HG02884 (cell line): ENCODE data around the gene TRPM3.

Experiments
- ATAC-seq: cut with Tn5 transposase; IDR thresholded peaks from one replicate; pipeline ENCODE4 v1.9.1; 2021; ENCODE audit warnings: mild to moderate bottlenecking, moderate library complexity; ENCODE audit not compliant: unreplicated experiment

The TRPM3 gene

GRCh38 chr9:70951749-70952727, 169.4 kb downstream of the TRPM3 start:
- ATAC-seq: no peak

DNA sequence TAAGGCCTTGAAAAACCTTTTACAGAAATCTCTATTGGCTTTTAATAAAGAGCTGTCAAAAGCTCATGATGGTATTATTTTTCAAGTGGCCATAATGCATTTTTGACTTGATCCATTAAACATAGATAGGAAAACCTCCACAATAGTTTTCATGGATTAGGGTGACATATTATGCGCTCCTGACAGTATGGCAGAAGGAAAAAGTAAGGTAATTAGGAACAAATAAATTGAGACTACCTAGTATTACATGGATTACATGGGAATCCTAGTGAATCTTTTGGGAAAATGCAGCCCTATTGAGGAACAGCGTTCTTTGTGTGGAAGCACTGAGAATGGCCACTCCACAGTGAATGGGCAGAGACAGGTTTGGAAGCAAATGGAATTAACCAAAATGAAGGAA, 171.2 kb downstream of the TRPM3 start:
- ATAC-seq: no peak

DNA sequence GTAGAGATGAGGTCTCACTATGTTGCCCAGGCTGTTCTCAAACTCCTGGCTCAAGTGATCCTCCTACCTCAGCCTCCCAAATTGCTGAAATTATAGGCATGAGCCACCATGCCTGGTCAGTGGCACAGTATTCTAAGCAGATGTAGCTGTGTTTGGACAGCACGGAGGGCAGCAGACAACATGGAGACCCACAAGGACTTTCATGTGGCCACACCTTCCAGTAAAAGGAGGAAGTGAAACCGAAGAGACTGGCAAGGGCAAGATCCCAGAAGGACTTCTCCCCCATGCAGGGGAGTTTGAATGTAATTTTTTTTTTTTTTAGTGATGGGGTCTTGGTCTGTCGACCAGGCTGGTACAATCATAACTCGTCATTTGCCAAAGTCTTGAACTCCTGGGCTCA, 172.2 kb downstream of the TRPM3 start:
- no peak for ATAC-seq

DNA sequence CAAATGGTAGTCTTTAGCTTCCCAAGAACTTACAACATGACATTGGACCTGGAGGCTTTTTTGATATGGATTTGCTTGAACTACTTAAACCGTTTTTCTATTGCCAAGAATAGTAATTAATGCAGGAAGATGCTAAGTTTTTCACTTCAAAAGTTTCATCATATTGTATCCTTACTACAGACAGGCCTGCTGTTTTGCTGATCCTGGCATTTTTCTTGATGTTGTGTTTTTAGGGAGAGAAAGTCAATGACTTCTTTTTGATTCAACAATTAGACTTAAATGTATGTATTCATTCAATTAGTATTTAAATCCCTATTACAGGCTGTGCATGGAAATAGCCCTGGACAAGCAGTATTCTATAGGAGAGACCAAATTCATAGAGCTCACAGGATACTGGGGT, 172.7 kb downstream of the TRPM3 start:
- ATAC-seq: no peak

GRCh38 chr9:70947511-70947910, 173.9 kb downstream of the TRPM3 start:
- ATAC-seq: no peak

DNA sequence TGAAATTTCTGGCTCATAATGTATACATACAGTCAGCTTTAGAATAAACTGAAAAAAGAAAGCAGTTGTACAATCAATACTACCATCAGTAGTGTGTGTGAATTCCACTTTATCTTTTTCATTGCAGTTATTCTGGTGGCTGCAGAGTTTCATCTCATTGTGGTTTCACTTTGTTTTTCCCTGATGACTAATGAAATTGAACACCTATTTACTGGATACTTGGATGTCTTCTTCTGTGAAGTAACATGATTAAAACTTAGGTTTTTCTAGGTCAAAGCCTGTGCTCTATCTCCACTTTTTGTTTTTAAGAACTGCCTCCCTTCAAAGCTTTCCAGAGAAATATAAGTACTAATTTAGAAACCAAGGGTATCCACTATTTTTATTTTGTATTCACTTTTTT, 174.3 kb downstream of the TRPM3 start:
- ATAC-seq: no peak

DNA sequence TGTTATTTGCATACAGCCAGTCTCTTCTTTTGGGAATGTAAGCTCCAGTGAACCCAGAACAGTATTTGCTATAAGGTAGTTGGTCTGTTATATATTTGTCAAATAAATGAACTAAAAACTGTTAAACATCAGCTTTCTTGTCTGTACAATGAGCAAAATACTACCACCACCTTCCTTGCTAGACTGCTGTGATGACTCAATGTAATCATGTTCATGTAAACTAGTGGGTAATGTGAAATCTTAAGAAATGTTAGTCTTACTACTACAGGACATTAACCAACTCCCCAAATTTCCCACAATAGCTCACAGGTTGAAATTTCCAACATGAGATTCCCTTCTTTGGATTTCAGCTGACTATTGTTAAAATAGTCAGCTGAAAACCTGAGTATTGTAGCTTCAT, 176.1 kb downstream of the TRPM3 start:
- no peak for ATAC-seq

- no peak for ATAC-seq
Measured at GRCh38 chr9:70941191-70941590, 180.2 kb downstream of the TRPM3 start.

DNA sequence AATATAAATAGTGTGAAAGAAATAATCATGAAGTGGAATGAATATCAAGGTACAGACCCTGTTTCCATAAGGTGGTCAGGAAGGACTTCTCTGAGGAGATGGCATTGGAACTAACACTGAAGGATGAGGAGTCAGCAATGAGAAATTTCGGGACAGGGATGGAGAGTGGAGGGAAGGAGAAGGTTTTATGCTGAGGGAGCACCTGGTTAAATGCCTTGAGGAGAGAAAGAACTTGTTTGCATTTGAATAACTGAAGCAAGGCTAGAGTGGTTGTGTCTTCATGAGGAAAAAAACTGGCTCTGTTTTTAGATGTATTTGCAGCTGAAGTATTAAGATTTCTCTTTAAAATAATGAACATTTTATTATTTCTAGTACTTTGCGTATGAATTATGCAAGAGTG, 180.8 kb downstream of the TRPM3 start:
- ATAC-seq: no peak

- no peak for ATAC-seq
Measured at GRCh38 chr9:70936536-70936935, 184.9 kb downstream of the TRPM3 start.

- no peak for ATAC-seq
Measured at GRCh38 chr9:70935856-70936255, 185.6 kb downstream of the TRPM3 start.

- ATAC-seq: no peak
Measured at GRCh38 chr9:70934642-70935041, 186.8 kb downstream of the TRPM3 start.

GRCh38 chr9:70933321-70933720, 188.1 kb downstream of the TRPM3 start:
- no peak for ATAC-seq

GRCh38 chr9:70932097-70932496, 189.3 kb downstream of the TRPM3 start:
- no peak for ATAC-seq

DNA sequence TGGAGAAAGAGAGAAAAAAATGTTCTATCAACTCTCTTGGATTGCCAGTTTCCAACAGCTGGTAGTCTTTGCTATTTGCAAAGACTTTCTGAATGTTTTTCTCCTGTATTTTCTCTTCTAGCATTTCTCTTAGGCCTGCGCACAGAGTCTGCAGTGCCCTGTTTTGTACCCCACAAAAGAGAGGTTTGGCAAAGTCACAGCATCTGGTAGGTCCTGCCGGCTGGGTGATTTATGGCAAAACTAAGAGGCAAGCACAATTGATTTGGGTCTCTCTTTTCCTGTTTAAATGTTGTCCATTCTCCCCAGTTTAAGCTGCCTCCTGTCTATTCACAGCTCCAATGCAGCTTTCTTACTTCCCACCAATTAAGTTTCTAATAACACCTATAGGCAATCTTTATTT, 193.9 kb downstream of the TRPM3 start:
- ATAC-seq: no peak

DNA sequence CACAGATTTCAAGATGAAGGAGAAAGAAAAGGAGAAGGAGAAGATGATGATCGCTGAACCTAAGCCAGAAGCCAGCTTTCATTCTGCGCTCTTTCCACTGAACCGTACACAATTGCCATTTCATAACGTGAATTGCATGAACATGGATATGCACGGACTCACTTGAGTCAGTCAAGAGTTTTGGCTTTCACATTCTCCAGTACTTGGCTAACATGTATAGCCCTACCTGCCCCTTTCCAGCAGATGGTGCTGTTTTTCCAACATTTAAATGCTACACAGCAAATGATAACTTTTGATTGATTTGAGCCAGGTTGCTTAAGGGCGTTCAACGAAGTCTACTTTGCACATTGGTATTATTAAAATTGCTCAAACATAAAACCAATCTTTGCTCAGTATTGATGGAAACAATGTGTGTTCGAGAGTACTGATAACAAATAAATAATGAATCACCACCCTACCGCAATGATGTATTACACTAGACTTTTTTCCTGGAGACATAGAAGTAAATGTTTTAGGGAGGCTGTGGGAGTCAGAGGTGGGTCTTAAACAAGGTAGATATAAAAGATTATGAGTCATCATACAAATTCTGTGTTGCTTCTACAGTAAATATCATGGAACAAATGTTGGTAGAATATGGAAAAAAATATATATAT, 196.4 kb downstream of the TRPM3 start:
- peak; percentile 86 for ATAC-seq

- ATAC-seq: no peak
Measured at GRCh38 chr9:70924380-70924779, 197.0 kb downstream of the TRPM3 start.

- no peak for ATAC-seq
Measured at GRCh38 chr9:70923961-70924360, 197.5 kb downstream of the TRPM3 start.

DNA sequence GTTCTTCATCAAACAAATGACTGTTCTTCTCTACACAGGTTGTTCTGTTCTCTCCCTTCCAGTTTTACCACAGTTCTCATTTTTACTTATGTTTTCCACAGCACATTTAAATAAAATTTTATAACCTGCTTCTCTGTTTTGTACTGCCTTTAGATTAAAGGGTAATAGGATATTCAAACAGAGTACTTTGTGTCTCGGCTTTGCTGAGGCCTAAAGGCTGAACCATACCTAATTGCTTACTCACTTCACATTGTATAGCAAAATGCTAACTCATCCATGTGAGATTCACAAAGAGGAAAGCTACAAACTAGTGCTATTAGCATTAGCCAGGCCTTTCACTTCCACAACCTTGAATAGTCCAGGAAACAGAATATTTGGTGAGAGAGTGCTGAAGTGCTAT, 200.3 kb downstream of the TRPM3 start:
- no peak for ATAC-seq

DNA sequence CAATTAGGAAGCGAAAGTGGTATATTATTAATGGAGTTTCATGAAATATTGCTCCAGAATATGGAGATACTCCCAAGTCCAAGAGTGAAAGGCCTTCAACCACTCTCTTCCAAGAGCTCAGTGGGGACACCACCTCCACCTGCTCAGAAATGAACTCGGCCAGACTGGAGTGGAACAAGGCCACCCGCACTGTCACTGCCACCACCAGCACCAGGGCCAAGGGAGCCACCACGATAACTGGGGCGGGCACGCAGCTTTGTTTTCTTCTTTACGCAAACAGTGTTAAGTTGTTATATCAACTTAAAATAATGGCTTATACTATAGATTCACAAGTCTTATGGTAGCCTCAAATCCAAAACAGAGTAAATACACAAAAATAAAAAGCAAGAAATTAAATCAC, 204.1 kb downstream of the TRPM3 start:
- ATAC-seq: no peak

- no peak for ATAC-seq
Measured at GRCh38 chr9:70911791-70912190, 209.6 kb downstream of the TRPM3 start.

DNA sequence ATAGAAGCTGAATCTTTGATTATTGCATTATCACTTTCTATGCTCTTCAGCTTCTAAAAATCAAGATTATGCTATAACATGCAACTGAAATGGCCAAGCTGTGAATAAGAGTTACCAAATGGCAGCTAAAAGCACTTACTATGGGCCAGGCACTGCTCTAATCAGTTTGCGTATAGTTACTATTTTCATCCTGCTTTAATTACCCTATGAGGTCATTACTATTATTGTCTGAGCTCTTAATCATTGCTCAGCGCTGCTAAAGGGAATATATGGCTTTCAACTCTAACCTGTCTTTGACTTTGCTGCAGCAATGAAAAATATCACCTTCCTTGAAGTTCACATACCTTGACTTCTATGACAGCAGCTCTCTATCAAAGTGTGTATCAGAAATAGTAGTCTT, 210.8 kb downstream of the TRPM3 start:
- no peak for ATAC-seq
